Measurements from ENCODE around the gene CBY3. TPM values are rescaled to one million over a fixed set of nuclear protein-coding genes. Genes with fewer than 3 reads are reported as not detected.

Gene CBY3
- total and polyA plus RNA-seq, 2 of the 13 experiments (the other 11 are each of a cell fraction or from before 2014, with no cell fraction given), result not detected

GRCh38 chr5:179678223-179679013 lies 2.4 kb downstream of the CBY3 start (continued):
- TF ChIP-seq FOXP4 (CRISPR knock-in tag; IDR thresholded peaks at IDR 0.05) (peak; percentile 66; the same call in 1 of the 2 replicates), ZBTB38 (CRISPR knock-in tag; IDR thresholded peaks at IDR 0.05) (peak; percentile 100), ZSCAN21 (CRISPR knock-in tag; IDR thresholded peaks at IDR 0.05; ENCODE audit: borderline replicate concordance) (peak; percentile 89; the same call in 1 of the 2 replicates), ZSCAN22 (CRISPR knock-in tag; IDR thresholded peaks at IDR 0.05) (peak; percentile 73; the same call in 1 of the 2 replicates), SNAI1 (CRISPR knock-in tag; IDR thresholded peaks at IDR 0.05; ENCODE audit: borderline replicate concordance) (0 out of 2 replicates have a peak, but pooled peaks have one; percentile 62), NFYB (CRISPR knock-in tag; IDR thresholded peaks at IDR 0.05) (peak; percentile 41; the same call in 1 of the 2 replicates), NFIC (IDR thresholded peaks at IDR 0.05; ENCODE audit: low read length) (no peak), CENPBD1 (CRISPR knock-in tag; IDR thresholded peaks at IDR 0.05; ENCODE audit: borderline replicate concordance, low read depth) (no peak; the same call in 1 of the 2 replicates), GTF3A (CRISPR knock-in tag; conservative IDR thresholded peaks at IDR 0.05) (no peak), PTBP1 (IDR thresholded peaks at IDR 0.05; ENCODE audit: low read depth, low read length, poor library complexity, severe bottlenecking) (no peak), E2F1 (CRISPR knock-in tag; IDR thresholded peaks at IDR 0.05) (peak; percentile 84), ELF4 (CRISPR knock-in tag; IDR thresholded peaks at IDR 0.05; ENCODE audit: borderline replicate concordance) (no peak; the same call in 1 of the 2 replicates), MED13 (CRISPR knock-in tag; IDR thresholded peaks at IDR 0.05) (0 out of 2 replicates have a peak, but pooled peaks have one; percentile 28), HMG20B (CRISPR knock-in tag; conservative IDR thresholded peaks at IDR 0.05) (0 out of 2 replicates have a peak, but pooled peaks have one; percentile 34), FIP1L1 (IDR thresholded peaks at IDR 0.05; ENCODE audit: borderline replicate concordance, insufficient read depth, low read depth, low read length) (no peak), ZNF788 (CRISPR knock-in tag; IDR thresholded peaks at IDR 0.05; ENCODE audit: borderline replicate concordance) (peak; percentile 90; the same call in 1 of the 2 replicates), ZNF574 (CRISPR knock-in tag; IDR thresholded peaks at IDR 0.05) (peak; percentile 81), SRF (IDR thresholded peaks at IDR 0.05; ENCODE audit: low read depth, low read length) (no peak), BORCS8-MEF2B (CRISPR knock-in tag; IDR thresholded peaks at IDR 0.05) (peak; percentile 77; the same call in 1 of the 2 replicates), CBFB (CRISPR knock-in tag; IDR thresholded peaks at IDR 0.05) (no peak), KDM3A (CRISPR knock-in tag; IDR thresholded peaks at IDR 0.05; ENCODE audit: low read depth) (0 out of 2 replicates have a peak, but pooled peaks have one; percentile 88)

All from HepG2 (cell line).